ENCODE results near the gene SDHB.
A peak's percentile ranks its signal among the peaks of the same experiment; 100 is the strongest.
"Not testable (repeated sequence)": the region's sequence is repeated elsewhere in the genome, so short reads cannot be mapped to it uniquely, and the experiment has no call there.

Gene SDHB

DNA sequence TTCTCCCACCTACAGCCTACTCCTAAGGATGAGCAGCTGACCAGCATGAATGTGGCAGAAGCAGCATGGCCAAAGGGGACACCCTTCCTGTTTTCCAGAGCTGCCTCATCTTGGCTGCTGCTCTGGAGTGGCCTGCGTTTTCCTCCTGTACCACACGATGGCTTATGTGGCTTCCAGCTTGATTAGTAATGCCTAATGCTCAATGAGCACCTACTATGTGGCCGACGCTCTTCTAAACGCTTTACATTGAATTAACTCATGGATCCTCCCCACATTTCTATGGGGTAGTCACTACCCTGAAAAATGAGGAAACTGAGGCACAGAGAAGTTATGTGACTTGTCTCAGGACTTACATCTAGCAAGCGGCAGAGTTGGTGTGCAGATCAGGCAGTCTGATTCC is 18.0 kb upstream of the SDHB start:
- no peak for DNase-seq

DNA sequence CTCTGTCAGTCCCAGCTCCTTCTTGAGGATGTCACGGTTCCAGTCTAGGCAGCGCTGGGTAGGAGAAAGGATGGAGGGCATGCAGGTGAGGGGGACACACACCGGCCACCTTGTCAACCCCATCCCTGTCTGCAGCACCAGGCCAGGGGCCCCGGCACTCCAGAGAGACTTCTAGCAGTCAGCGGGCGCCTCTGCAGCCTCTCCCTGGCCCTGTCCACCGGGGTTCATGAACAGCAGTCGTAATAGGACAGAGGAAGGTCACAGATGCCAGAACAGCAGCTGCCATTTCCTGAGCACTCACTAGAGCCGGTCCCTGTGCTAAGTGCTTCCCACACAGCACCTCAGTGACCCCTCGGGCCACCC is 16.3 kb upstream of the SDHB start:
- no peak for DNase-seq

DNA sequence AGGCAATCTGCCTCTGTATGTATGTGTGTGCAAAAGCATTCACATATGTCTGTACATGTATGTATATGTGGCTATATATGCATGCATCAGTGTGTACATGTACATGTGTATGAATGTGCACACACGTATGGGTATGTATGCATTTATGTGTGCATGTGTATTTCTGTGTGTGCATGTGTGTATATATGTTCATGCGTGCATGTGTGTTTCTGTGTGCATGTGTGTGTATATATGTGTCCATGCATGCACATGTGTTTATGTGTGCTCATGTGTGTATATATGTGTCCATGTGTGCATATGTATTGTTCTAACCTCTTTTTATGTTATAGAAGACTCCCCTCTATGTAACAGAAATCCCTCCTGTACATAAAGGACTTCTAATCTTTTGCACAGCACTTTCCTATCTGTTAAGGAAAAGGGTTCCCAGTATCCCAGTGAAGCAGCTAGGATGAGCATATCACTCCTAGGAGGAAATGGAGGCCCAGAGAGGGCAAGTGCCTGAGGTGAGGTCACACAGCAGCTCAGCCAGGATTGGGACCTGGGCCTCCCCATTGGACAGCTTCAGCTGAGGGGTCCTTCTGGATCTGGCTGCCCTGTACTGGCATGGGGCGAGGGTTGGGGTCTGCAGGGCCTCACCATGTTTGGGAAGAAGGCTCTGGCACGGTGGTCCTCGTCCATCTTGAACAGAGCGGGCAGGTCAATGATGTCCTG is 15.8 kb upstream of the SDHB start:
- DNase-seq: no peak

DNA sequence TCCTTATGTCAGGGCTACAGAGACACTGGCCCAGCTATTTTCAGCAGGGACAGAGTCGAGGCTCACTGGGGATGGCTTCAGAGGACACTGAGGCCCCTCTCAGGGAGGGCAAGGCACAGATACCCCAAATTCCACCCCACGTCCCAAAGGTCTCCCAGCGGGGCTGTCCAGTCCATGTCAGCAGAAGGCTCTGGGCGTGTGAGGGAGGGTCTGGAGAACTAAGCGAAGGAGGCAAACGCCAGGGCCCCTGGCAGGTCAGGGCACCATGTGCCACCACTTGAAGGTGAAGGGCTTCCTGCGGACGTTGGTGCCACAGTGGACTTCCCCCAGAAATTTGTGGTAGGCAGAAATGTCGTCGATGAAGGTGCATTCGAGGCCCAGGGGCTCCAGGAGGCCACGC is 15.0 kb upstream of the SDHB start:
- no peak for DNase-seq

DNA sequence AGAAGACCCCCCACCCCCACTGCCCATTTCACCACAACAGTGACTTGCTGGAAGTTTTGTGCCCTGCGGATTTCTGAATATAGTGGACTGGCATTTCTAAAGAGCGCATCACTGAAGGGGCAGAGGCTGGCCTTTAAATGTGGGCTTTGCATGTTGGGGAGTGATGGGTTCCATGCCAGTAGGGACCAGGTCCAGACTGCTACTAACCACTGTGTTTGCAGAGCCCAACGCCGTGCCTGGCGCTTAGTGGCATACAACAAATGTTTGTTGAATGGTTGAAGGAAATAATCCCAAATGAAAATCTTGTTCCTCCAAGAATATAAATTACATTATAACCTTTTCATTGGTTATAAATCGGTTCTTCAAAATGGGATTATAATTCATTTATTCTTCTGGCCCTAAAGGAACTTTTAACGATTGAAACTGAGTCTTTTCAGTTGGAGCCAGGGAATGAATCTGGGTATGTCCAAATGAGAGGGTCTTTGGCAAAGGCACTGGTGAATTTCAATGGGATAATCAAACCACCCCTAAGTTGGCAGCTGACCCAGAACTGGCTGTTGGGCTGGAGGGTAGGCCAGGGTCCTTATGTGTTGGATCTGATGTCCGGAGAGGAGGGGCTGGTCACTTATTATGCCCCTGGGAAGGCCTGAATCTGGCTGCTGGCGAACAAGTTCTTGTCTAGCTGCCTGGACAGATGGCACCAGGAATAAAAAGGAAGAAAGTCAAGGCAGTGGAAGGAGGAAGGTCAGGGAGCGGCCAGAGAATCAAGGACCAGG is 13.8 kb upstream of the SDHB start:
- DNase-seq: no peak

DNA sequence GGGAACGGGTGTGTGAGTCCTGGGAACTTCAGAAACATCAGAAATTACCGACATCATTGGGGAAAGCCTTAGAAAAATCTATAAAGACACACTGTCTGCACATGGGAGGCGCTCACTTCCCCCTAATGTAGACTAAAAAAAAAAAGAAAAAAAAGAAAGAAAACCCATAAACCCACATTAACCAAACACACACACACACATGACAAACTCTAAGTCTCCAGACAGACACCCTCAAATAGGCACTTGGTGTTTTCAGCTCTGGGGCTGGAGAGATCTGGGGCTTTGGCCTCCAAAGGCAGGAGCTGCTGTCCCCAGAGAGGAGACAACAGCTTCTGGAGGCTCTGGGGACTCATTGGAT is 13.2 kb upstream of the SDHB start:
- DNase-seq: no peak

DNA sequence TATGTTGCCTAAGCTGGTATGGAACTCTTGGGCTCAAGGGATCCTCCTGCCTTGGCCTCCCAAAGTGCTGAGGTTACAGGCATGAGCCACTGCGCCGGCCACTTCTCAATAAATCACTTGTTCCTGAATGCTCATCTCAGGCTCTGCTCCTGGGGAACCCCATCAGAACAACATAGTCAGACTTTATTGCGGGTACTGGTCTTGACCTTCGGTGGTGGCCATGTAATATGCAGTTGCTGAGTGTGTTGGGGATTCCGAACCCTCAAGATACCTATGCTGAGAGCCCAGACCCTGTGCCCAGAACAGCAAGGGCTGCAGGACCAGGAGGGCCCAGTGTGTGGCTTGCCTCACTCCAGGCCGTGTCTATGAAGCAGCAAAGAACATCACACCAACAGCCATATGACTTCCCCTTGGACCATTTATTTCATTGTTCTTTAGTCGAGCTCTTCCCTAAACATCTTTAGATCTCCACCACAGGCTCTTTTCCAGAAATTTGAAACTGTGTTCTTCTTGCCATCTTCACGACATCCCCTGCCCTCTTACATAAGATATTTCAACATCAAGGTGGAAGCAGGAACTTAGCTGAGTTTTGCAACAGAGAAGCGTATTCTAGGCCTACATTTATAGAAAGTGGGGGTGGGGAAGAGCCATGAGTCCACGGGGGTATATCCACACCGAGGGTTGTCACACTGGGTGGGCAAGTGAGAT is 12.7 kb upstream of the SDHB start:
- DNase-seq: no peak

DNA sequence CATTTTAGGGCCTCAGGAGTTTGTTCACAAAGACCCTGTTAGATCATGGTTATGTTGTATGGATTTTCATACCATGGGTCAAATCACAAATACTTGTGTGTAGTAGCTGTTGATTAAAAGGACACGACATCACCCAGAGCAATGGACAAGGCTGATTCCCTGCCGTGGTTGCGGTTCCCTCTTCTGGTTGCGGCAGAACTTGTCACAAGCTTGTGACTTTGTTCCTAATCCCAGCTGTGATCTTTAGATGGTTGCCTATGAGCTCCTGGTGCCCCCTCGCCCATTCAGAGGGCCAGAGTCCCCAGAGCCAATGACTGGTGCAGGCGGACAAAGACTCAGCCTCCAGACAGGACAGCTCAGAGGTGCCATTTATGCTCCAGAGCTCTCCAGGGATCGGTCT is 11.8 kb upstream of the SDHB start:
- DNase-seq: no peak

DNA sequence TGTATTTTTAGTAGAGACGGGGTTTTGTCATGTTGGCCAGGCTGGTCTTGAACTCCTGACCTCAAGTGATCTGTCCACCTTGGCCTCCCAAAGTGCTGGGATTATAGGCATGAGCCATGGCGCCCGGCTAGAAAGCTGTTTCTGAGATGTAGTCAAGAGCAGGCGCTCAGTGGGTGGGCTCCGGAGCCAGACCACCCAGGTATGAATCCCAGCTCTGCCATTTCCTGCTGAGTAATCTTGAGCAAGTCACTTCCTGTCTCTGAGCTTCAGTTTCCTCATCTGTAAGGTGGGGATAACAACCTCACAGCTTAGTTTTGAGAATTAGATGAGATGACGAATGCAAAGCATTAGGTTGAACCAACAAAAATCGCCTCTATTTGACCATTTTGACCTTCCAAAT is 8.9 kb upstream of the SDHB start:
- not testable (repeated sequence) for DNase-seq

DNA sequence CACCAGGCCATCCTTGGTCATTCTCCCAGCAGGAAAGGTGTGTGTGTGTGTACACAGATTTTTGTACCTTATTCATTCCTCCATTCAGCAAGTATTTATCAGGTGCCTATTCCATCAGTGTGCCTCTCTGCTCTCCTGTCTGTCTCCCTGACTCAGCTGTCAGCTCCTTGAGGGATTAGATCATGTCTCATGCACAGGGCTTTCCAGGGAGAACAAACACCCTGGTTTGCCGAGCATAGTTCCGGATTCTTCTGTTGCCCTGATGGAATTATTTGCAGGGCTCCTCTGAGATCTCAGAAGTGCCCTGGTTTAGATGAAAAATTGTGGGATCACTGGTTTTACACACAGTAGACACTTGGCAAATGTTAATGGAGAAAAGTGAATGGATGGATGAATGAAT is 8.1 kb upstream of the SDHB start:
- DNase-seq: no peak

DNA sequence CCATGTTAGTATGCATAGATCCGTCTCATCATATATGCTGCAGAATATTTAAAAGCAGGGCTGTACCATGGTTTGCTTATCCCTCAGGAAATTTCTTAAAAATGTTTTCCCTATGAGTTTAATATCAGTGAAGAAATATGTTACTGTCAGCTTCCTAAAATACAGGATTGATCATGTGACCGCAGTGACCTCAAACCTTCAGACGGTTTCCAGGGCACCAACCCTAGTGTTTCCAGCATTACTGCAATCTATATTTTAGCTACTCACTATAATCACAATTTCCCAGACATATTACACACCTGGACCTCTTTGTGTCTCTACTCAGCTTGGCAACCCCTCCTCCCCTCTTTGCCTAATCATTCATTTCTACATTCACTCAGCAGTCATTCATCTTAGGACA is 7.7 kb upstream of the SDHB start:
- no peak for DNase-seq

DNA sequence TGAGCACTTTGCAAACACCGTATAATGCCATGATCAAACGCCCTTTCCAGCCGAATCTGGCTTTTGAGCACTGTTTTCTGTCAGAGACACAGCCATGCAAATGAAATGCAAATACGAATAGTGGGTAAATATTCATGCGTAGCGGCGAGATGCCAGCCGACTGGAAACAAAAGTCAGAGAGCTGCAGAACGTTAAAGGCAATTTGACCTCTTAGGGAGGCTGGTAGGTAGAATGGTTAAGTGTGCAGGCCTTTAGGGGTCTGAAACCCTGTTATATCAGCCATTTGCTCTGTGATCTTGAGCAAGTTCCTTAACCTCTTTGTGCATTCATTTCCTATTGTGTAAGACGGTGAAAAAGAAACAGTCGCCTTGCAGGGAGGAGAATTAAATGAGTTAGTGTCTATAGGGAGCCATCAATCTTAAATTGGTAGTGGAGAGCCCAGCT is 6.5 kb upstream of the SDHB start:
- no peak for DNase-seq

DNA sequence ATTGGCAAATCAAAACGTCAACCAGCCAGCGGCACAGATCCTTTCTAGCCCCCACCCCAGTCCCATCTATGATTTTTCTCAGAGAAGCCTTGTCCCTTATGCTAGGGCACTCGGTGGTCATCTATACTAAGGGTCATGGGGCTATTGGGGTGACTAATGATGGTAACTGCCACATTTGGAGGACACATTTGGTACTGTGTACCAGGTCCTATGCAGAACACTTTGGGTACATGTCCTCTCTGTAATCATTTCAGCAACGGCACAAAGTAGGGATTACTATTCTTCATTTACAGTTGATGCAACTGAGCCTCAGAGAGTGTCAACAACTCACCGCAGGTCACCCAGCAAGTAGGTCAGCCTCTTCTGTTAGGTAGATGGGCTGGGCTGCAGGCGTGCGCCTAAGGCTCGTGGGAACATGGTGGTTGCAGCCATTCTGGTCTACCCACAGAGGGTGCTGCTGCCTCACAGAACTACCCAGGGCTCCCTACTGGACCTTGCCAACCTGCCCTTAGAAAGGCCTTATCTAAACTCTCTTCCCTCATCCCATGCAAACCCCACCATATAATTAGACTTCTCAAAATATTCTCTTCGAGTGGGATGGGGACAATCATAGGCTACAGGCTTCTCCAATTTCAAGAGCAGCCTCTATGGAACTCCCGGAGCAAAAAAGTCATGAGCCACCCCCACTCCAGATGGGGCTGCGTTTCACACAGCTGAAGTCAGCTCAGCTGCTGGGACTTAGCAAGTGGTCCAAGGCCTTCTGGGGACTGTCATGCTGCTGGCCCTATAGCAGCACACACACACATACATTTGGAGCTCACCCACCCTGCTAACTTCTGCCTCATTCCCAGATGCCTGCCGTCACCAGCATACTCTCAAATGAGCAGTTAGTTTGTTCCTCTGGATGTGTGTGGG is 5.8 kb upstream of the SDHB start:
- DNase-seq: peak; percentile 59

DNA sequence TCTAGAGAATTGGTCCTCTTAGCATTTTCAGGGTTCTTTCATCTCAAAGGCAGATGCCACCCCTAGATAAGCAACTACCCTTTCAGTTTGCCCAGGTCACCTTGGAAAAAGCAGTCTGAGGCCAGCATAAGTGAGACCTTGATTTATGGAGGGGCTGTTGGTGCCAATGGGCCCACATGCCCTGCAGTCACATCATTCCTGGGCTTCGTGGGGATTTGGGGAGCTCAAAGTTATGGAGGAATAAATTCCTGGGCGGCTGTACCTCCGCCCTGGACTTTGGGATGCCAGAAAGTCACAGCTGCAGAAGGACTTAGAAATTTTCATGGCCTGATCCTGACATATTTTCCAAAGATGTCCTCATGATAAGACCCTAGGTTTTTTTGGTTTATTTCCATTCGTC is 2.7 kb upstream of the SDHB start:
- no peak for DNase-seq

DNA sequence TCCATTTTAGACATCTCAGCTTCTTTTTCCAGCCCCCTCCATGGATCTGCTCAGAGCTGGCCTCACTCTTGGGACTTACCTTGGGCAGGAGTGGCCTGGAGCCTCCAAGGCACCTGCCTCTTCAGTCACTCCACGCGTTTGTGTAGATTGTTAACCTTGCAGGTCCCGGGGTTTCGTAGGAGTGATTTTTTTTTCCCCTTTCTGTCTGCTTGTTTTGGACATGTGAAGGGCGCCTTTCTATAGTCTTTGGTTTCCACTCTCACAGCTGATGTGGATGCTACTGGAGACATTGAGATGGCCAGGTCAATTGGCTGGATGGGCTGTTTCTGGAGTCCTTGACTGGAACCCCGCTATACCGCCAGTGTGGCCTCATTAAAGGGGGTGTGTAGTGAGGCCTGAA is 2.0 kb upstream of the SDHB start:
- no peak for DNase-seq

DNA sequence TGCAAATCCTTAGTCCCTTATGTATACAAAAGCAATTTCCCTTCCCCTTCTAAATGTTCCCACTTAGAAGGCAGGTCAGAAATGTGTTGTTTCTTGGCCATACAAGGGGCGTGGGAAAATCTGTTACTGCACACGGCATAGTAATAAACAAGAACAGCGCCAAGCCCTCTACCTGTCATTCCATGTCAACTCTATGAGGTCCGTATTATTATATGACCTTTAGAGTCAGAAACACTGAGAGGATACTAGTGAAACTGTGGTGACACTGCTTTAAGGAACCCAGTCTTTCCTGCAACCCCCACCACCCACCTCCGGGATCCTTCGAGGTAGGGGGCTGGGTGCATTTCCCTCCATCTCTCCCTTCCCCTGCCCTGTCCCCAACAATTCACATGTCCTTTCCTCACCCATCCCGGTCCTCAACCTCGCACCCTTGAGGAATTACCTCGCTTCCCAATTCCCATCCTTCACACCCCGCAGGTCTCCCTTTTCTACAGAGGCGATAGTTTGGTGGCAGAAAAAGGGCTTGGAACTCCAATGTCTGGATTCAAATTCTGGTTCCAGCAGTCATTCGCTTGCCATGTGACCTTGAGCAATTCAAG is 647 bp downstream of the SDHB start:
- no peak for DNase-seq

DNA sequence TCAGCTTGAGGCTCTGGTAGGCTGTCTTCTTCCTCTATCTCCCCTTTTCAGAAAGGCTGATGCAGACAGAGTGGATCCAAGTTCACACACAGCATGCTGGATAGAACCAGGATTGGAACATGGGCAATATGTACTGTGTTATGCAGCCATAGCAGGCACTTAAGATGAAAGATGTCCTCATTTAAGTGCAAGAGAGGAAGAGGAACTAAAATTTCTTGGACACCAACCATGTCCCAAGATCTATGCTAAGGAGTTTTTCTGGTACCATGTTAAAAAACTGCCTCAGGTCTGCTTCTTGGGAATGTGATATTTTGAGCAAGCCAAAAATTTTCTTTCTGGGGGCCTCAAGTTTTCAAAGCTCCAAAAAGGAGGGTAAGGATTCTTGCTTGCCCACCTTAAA is 1.2 kb downstream of the SDHB start:
- DNase-seq: no peak

DNA sequence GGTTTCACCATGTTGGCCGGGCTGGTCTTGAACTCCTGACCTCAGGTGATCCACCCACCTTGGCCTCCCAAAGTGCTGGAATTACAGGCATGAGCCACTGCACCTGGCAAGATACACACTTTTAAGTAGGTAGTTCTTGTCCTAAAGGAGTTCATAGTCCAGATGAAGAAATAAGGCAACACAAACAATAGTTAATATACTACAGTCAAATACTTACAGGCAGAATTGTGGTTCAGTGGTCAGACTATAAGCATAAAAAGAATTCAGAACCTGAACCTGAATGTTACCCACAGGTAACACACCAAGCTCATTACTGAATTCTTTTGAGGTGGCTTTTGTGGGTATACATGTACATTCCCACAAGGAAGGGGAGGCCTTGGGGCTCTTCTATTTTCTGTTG is 1.8 kb downstream of the SDHB start:
- DNase-seq: no peak

DNA sequence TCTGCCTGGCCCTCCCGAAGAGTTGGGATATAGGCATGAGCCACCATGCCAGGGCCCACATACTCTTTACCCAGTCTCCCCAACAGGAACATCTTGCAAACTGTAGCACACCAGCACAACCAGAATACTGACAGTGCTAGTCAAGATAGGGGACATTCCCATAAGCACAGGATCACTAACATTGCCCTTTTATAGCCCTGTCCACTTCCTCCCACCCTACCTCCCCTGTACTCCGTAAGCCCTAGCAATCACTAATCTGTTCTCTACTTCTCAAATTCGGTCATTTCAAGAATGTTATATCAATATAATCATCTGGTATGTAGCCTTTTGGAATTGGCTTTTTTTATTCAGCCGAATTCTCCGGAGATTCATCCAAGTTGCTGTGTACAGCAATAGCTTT is 5.9 kb downstream of the SDHB start:
- no peak for DNase-seq

DNA sequence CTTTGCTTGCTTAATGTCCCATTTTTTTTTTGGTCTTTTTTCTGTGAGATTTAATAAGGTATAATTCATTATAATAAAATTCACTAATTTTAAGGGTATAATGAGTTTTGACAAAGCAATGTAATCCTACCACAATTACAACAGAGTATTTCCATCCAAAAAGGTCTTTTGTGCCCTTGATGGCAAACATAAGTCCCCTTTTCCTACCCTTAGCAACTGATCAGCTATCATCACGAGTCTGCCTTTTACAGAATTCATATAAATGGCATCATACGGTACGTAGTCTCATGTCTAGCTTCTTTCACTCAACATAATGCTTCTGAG is 7.5 kb downstream of the SDHB start:
- DNase-seq: no peak

DNA sequence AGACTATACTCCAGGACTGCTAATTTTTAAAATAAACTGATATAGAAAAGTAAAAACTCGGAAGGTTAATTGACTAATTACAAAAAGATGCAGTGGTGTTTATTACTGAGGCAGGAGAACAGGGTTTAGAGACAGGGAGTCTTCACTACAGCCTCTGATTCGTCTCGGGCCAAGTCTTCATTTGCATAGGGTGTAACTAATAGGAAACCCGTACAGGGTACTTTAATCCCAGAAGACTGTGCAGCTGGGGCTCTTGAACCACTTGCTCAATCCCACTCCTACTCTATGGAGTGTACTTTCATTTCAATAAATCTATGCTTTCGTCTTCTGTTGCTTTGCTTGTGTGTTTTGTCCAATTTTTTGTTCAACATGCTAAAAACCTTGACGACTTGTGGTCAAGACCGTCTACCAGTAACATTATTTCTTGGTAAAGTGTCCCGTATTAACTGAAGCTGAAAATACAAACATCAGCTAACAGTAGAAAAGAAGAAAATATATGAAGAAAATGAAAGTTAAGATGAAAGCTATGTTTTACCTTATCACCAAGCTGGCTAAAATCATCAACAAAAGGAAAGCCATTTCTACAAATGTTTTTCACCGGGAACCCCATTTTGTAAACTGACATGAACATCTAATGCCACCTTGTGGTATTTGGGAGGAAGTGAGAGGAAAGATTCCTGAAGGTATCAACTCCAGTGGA is 8.0 kb downstream of the SDHB start:
- DNase-seq: no peak

DNA sequence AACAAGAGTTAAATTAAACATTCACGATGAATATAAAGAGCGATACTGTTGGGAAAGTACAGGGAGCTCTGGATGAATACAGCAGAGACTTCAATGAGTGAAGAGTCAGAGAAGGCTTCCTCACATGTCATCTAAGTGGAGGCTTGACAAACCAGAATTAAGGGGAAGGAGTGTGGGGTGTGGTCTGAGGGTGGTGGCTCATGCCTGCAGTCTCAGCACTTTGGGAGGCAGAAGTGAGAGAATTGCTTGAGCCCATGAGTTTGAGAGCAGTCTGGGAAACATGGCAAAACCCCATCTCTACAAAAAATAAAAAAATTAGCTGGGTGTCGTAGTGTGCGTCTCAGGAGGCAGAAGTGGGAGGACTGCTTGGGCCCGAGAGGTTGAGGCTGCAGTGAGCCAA is 8.7 kb downstream of the SDHB start:
- peak; percentile 21 for DNase-seq
